Suppressor macrophage treated with lipopolysaccharide for 1 hour (primary cell): ENCODE data around the gene AMZ1.
"Not testable (repeated sequence)": the region's sequence is repeated elsewhere in the genome, so short reads cannot be mapped to it uniquely, and the experiment has no call there.

Experiments used
- DNase-seq, 3 donors: peaks; one replicate each; pipeline ENCODE4 v3.0.0-alpha.2; 2020 to 2022

Gene AMZ1

DNA sequence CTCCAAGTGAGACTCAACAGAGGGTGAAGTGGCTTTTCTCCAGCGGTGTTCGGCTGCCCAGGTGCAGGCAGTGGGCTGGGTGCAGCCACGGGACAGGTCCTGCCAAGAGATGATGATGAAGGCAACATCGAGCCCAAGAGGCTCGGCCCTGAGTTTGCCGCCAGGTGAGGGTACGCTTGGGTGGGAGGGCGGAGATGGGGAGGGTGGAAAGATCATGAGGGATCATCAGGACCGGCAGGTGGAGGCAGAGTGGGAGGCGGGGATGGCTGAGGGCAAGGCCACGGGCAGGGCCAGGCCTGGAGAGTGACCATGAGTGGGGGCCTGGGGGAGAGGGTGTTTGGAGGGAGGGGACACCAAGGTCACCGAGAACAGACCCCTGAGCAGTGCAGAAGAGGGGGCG is 17.8 kb upstream of the AMZ1 start:
- no peak for DNase-seq

GRCh38 chr7:2670720-2671391 is 17.1 kb upstream of the AMZ1 start:
- DNase-seq: peak; percentile 76 to 88 (median 81)

DNA sequence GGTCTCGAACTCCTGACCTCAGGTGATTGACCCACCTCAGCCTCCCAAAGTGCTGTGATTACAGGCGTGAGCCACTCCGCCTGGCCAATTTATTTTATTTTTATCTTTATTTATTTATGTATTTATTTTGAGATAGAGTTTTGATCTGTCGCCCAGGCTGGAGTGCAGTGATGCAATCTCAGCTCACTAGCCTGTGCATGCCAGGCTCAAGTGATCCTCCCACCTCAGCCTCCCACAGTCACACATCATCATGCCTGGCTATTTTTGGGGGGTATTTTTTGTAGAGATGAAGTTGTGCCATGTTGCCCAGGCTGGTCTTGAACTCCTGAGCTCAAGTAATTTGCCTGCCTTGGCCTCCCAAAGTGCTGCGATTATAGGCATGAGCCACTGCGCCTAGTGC is 14.8 kb upstream of the AMZ1 start:
- DNase-seq: peak in 2 of 3 donors; percentile 29 to 42

DNA sequence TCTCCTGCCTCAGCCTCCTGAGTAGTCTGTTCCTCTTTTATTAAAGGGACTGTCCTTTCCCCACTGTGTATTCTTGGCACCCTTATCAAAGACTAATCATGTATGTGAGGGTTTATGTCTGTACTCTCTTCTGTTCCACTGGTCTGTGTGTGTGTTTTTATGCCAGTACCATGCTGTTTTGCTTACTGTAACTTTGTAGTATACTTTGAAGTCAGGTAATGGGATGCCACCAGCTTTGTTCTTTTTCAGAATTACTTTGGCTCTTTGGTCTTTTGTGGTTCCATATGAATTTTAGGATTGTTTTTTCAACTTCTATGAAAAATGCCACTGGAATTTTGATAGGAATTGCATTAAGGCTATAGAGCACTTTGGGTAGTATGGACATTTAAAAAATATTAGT is 14.1 kb upstream of the AMZ1 start:
- DNase-seq: no peak

GRCh38 chr7:2675256-2675764 is 12.7 kb upstream of the AMZ1 start:
- no peak for DNase-seq

- DNase-seq: not testable (repeated sequence)
These were observed 11.4 kb upstream of the AMZ1 start for GRCh38 chr7:2676576-2676975.

- DNase-seq: not testable (repeated sequence)
These were observed 9.5 kb upstream of the AMZ1 start for GRCh38 chr7:2678454-2678853.

DNA sequence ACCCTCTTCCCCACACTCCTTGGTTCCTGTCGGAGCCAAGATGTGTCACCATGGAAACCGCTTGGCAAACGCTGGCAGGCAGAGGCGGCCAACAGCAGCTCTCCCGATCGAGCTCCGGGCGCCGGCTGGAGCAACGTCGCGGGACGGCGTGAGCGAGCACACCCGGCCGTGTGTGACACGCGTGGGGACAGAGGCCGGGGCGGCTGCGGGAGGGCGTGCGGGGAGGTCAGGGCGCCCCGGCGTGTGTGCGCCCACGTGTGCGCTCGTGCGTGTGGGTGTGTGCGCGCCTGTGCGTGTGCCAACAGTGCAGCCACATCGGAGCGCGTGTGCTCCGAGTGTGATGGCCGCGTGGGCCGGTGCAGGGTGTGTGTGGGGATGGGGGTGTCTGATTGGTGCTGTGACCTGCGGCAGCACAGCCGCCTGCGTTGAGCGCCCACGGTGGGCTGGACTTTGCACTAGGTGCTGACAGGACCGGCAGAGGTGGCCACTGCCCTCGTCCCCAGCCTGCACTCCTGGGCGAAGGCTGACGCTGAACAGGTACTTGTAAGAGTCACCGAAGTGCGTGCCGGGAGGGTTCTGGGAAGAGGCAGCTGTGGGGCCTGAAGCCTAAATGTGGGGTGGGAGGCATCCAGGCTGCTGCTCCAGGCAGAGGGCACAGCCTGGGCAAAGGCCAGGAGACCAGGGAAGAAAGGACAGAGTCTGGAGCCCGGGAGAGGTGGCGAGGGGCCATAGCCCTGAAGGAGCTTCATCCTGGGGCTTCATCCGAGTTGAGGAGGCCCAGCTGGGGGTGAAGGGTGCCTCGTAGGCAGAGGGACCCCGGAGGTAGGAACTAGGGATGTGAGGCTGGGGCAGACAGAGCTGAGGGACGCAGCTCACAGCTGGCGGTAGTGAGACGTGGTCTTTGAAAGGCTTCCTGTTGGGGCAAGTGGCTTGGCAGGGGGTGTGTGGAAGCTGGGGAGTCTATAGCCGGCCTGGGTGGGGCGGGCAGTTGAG is 8.6 kb upstream of the AMZ1 start:
- not testable (repeated sequence) for DNase-seq

DNA sequence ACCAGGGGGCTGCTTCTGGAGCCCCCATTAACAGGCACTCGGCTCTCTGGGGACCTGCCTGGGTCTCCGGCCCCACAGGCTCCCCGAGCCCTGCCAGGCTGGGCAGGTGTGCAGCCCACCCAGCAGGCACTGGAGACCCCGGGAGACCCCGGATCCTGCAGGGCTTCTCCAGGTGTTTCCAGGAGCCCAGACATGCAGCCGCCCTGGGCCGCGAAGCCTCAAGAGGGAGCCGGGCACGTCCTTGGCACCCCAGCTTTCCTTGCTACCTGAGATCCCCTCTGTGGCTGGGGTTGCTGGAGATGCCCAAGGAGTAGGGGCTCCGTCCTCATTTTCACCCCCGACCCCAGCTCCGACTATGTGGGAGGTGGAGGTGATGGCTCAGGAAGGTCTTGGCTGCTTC is 7.7 kb upstream of the AMZ1 start:
- no peak for DNase-seq

DNA sequence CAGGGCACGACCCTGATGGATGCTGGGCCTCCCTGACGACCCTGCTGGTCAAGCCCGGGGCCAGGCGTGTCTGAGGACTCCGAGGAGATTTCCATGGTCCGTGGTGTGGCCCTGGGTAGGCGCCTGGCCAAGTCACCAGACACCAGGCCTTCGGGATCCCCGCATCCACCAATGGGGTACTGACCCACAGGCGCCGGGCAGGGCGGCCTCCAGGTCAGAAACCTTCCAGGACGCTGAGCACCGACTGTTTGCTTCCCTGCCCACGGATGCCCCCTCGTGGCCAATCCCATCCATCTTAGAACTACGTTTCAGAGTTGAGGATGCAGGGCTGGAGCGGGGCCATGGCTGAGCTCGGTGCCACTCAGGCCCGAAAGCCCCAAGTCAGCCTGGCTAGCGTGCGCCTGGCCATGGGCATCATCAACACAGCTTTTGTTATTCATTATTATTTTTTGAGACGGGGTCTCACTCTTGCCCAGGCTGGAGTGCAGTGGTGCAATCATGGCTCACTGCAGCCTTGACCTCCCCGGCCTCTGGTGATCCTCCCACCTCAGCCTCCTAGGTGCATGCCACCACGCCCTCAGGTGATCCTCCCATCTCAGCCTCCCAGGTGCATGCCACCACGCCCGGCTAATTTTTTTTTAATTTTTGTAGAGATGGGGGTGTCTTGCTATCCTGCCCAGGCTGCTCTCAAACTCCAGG is 7.1 kb upstream of the AMZ1 start:
- peak; percentile 82 to 93 (median 89) for DNase-seq

GRCh38 chr7:2681929-2682799 is 5.8 kb upstream of the AMZ1 start:
- no peak for DNase-seq

- no peak for DNase-seq
These were observed 3.5 kb upstream of the AMZ1 start for GRCh38 chr7:2684501-2684900.

DNA sequence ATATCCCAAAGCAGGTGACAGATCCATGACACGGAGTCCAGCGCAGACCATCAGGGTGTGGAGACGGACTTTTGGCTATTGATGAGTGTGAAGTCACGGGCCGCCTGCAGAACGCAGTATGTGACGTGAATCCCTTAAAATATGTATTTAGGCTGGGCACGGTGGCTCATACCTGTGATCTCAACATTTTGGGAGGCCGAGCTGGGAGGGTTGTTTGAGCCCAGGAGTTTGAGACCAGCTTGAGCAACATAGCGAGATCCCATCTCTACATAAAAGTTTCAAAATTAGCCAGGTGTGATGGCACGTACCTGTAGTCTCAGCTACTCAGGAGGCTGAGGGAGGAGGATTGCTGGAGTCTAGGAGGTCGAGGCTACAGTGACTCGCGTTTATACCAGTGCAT is 1.9 kb upstream of the AMZ1 start:
- DNase-seq: no peak

DNA sequence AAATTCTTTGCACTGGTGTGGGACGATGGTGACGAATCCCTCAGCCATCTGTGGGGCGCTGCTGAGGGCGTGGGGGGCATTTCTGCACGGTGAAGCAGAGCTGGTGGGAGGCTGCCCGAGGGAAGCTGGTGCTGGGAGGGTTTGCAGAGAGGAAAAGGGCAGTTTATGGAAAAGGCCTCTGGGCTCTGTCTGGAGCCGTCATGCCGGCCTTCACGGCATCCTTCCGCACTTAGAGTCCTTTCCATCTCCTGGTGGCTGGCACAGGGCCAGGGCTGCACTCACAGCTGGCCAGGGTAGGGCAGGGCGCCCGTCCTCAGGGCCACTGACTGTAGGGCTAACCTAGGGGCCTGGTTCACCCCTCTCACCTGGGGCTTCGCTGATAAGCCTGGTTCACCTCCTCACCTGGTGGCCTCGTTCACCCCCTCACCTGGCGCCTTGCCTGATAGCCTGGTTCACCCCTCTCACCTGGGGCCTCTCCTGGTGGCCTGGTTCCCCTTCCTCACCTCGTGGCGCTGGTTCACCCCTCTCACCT is 598 bp upstream of the AMZ1 start:
- peak in 2 of 3 donors; percentile 29 to 33 for DNase-seq

DNA sequence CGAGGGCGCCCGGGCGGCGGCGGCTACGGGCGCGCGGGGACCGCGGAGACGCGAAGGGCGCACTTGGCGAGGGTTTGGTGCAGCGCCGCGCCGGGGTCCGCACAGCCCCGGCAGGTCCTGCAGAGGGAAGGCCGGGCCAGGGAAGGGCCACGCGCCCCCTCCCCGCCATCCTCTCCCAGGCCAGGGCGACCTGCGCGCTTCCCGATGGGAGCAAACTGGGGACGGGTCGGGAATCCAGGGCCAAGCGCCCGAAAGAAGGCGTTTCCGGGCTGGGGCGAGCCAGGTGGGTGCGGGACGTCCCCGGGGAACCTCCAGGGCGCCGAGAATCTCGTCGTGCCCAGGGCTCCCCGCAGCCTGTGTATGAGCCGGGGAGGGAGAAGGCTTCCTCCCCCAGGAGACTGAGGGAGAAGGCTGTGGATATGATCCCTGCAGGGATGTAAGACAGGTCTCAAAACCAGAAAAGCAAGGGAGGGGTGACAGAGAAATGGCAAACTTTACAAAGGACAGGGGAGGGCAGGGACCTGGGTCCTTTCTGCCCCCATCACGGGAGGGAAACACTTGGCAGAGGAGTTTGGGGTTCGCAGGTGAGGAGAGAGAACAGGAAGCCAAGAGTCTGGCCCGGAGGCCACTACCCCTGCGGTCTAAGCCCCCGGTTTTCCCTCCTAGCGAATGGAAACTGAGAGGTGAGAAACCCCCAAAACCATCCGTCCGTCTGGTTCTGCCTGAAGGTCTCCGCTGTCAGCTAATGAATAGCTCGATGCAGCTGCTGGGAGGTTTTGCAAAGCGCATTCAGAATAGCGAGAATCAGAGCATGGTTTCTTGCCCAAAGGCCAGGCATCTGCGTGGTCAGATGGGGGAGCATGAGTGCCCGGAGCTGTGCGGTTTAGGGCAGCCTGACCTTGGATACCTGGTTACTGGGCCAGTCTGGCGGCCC is 674 bp downstream of the AMZ1 start:
- DNase-seq: no peak

- DNase-seq: no peak
These were observed 1.4 kb downstream of the AMZ1 start for GRCh38 chr7:2689343-2689847.

DNA sequence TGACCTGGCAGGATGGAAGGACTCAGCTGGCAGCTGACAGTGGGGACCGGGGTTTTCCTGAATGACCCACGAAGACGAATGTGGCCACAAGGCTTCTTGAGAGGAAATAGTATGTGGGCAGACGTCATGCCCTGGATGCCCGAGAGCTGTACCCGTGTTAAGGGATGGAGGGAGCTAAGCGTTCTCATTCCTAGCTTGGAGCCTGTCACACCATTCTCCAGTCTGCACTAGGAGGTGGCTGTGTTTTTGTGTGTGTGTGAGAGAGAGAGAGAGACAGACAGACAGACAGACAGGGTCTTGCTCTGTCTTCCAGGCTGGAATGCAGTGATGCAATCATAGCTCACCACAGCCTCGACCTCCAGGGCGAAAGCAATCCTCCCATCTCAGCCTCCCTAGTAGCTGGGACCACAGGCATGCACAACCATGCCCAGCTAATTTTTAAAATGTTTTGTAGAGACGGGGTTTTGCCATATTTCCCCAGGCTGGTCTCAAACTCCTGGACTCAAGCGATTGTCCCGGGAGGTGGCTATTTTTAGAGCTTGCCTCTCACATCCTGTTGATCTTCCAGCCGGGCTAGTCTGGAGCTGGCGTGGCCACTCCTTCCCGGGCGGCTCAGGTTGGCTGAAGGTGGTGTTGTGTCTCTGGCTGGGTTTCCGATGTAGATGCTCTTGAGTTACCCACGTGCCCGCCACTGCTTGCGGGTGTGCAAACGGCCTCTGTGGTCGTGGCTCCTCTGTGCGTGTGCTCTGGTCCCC is 2.1 kb downstream of the AMZ1 start:
- peak; percentile 83 to 89 (median 85) for DNase-seq

GRCh38 chr7:2691011-2691707 is 3.2 kb downstream of the AMZ1 start:
- DNase-seq: peak; percentile 42 to 62 (median 56)

DNA sequence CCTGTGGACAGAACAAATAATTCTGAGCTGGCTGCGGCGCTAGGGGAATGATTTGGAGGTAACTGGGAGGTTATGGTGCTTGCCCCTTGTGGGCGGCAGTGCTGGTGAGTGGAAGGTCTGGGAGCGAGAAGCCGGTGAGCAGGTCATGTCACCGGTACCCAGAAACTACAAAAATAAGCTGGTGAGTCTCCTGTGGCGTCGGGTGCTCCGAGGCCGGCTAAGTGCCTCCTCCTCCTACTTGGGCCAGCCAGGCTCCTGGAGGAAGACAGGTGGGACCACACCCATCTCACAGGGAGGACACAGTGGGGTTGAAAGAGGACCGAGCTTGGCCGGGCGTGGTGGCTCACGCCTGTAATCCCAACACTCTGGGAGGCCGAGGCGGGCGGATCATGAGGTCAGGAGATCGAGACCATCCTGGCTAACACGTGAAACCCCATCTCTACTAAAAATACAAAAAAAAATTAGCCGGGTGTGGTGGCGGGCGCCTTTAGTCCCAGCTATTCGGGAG is 4.0 kb downstream of the AMZ1 start:
- DNase-seq: not testable (repeated sequence)
